GM21723 (cell line): ENCODE data around the gene PPP4C.
"Not testable (repeated sequence)": the region's sequence is repeated elsewhere in the genome, so short reads cannot be mapped to it uniquely, and the experiment has no call there.

ENCODE experiments used
- ATAC-seq: cut with Tn5 transposase; IDR thresholded peaks from one replicate; pipeline ENCODE4 v1.9.1; 2021; ENCODE audit warnings: mild to moderate bottlenecking, moderate library complexity; ENCODE audit not compliant: unreplicated experiment

The PPP4C gene

DNA sequence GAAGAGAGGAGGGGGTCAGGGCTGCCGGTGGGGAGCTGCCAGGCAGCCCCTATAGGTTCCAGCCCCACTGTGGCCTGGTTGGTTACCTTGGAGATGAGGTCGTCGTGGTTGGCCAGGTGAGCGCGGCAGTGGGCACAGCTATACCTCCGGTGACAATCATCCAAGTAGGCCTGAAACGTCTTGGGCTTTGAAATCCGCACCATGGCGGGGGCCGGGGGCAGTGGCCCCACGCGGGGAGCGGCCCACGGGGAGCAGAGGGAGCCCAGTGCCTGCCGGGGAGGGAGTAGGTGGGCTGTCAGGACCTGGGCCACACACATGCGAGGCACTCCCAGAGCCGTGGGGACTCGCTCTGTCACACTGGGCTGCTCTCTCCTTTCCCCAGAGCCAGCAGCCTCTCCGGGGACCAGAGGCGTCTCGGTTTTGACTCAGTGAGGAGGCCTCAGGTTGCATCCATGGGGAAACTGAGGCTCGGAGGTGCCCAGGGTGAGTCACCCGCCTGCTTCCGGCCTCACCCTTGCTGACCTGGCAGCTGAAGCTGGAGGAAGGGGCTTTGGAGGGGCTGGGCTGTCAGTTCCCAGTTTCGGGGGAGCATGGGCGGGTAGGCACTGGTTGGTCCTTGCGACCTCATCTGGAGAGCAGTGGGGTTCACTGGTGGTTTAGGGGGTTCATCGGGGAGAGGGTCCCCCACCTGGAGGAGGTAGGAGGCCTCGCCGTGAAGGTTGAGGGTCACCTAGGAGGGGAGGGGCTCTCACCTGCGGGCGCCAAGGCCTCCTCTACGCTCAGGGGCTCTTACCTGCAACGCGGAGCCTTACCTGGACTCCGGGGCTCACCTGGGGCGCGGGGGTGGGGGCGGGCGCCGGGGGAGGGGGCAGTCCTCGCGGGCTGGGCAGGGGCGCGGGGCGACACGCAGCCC is 19.6 kb downstream of the PPP4C start:
- no peak for ATAC-seq

DNA sequence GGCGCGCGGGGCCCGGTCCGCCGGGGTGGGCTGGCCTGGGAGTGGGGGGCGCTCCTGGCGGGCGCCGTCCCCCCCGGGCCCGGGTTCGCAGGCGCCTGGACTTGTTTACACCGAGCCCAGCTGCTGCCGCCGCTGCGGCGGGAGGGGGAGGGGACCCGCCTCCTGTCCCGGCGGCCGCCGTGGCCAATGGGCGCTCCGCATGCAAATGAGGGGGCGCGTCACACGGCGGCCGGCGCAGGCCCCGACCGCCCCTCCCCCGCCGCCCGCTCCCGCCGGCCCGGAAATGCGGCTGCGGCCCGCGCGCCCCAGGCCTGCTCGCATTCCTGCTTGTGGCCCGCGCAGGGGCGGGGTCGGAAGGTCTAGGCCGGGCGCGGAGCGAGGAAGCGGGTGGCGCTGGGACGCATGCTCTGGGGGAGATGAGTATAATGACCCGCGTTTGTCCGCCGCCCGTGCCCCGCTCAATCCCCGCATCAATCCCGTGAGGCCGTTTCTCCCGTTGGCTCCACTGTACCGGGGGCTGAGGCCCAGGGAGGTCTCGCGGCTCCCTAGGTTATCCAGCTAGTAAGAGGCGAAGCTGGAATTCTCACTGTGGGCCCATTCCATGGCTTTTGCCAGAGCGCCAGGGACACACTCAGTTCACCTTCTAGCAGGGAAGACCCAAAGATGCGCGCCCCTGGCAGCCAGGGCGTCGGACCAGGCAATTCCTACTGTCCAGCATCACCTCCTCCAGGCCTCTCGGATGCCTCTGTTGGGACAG is 20.5 kb downstream of the PPP4C start, which contains the start of gene YPEL3:
YPEL3 (minus strand) TSS at position 109 of the 757 bp plus-strand sequence. CDS start 731 bp downstream, outside the sequence.
- ATAC-seq = peak; percentile 43

DNA sequence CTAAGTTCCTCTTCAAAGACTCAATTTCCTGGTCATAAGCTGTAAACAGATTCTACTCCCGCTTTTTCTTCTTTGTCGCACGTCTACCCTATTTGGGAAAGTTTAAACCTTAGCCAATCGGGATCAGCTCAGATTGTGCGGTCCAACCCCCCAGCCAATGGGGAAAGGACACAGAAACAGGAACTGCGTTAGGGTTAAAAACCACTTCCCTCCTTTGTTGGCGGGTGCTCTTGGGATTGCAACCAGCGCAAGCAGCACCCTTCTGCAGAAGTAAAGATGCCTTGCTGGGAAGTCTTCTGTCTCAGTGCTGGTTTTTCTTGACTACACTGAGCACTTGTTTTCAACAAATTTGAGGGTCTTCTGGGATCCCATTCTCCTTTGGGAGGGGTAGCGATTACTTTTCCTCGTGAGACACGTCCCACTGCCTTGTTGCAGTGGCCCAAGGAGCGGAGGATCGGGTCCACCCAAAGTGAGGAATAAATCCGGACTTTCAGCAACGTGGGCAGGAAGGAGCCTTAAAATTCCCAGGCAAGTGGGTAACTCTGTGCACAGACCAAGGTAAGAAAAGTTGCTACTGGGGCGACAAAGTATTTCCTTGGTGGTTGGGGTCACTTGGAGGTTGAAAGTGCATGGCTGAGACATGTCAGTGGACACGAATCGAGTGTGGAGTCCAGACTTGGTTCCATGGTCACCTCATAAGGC is 21.2 kb downstream of the PPP4C start:
- ATAC-seq = no peak

DNA sequence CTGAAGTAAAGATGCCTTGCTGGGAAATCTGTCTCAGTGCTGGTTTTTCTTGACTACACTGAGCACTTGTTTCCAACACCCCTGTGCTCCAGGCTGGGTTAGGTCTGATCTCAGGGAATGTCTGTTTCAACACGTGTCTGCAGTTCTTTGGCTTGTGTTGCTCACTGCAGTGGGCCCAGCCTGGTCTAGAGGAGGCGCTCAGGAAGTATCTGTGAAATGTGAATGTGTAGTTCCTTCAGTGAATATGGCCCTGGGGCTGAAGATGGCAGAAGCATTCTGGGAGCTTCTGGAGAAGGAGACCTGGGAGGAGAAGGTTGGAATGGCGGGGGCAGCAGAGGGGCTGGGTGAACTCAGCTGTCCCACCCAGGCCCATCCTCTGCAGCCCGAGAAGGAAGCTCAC is 28.3 kb downstream of the PPP4C start:
- no peak for ATAC-seq

DNA sequence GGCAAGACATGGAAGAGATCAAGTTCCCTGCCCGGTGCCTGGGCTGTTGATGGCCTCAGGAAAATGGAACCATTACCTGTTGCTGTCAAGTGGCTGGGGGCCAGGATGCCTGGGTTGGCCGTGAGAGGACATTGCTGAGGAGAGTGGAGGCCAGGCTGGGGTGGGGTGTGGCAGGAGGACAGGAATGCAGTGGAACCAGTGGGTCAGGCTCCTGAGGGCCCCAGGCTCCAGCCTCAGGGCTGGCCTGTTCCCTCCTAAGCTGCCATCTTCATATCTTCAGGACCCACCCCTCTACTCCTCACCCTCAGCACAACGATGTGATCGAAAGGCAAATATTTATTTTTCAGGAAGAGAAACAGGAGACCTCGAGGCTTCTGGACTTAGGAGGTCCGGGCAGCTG is 28.7 kb downstream of the PPP4C start:
- ATAC-seq = no peak

DNA sequence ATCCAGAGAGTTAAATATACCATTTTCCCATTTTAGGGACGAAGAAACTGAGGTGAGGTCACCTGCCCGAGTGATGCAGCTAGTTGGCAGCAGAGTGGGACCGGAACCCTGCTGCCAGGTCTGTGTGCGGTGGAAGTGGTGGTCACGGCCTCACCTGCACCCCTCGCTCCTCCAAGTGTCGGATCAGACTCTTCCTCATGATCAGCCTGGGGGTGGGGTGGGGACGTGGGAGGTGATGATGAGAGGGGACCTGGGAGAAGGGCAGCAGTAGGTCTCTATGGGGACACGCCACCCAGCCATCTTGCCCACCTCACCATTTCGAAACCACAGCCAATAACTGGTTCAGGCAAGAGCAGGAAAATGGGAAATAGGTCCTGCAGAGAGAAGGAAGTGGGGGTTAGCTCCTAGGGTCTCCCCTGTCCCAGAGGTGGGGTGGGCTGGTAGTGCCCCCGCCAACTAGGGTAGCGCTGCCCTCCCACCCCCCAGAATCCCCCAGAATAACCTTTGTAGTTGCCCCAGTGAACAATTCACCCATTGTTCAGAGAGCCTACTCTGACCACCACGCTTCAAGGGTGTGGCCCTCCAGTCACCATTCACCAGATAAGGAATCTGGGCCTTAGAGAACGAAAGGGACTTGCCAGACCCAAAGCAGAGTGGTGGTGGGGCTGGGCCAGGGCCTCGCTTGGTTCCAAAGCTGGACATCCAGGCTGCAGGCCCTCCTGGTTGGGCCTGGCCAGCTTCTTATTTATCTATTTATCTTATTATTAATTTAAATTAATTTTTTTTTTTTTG is 32.5 kb downstream of the PPP4C start:
- ATAC-seq = no peak

DNA sequence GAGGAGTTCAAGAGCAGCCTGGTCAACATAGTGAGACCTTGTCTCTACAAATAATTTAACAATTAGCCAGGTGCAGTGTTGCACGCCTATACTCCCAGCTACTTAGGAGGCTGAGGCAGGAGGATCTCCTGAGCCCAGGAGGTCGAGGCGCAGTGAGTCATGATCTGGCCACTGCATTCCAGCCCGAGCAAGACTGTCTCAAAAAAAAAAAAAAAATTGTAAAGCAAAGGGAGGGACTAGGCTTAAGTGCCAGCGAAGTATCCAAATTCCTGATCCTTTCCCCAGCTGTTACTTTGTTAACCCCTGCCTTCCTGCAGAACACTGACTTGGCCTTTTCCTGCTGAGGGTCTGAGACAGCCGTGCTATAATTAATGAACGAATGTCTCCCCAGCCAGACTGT is 34.9 kb downstream of the PPP4C start:
- no peak for ATAC-seq

DNA sequence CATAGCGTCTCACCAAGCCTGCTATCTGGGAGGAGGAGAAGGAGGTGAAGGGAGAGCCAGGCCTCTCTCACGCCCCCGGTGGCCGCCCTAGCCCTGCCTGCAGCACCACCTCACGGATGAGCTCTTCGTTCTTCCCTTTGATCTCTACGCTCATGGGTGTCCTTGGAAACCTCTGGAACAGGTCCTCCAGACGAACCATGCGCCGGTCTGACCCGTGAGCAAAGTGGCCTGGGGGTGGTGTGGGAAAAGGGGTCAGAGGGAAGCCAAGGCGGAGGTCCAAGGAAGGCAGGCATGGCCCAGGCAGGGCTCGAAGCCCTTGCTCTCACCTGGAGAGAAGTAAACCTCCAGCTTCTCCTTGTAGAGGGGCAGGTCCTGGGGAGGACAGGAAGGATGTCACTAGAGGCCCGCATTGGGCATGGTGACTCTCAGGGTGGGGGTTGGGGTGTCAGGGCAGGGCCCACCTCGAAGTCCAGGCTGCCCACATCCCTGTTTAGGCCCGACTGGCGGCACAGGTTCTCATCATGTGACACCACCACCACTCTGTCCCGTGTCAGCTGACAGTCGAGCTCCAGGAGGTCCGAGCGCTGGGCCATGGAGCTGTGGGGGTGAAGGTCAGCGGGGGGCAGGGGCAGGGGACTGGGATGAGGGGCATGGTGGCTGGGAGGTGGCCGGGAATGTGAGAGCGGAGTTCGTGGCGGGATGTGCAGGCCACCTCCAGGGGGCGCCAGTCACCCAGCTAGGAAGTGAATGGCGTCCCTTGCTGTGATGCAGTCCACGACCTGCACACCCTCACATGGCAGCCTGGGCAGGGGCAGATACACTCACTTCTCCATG is 36.6 kb downstream of the PPP4C start:
- no peak for ATAC-seq

DNA sequence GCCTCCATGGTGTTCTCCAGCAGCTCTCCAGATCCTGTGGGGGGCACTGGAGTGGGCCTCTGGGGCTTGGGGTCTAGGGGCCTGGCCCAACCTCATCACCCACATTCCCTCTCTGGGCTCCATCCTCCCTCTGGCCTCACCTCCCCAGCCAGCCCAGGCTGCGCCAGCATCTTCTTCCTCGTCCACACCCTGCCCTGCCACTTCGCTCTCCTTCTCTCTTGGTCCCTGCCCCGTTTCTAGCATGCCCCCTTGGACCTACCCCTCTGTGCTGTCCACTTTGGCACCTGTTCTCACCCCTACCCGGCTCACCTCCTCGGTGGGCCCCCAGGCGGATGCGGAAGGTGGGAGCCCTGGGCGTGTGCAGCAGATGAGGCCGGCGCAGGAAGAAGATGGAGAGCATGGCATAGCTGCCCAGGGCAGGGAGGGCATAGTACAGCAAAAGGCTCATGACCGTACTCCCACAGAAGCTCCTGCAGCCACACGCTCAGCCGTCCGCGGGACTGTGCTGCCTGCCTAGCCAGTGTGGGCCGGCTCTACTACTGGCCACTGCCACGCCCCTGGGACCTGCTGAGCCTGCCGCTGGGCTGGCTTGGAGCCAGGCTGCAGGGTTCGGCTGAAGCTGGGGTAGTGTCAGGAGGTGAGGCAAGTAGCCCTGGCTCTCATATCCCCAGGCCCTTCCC is 37.4 kb downstream of the PPP4C start, which contains the start of gene GDPD3:
GDPD3 (minus strand) TSS at position 507 of the 680 bp plus-strand sequence; CDS start at position 448, 59 bp downstream.
- no peak for ATAC-seq

DNA sequence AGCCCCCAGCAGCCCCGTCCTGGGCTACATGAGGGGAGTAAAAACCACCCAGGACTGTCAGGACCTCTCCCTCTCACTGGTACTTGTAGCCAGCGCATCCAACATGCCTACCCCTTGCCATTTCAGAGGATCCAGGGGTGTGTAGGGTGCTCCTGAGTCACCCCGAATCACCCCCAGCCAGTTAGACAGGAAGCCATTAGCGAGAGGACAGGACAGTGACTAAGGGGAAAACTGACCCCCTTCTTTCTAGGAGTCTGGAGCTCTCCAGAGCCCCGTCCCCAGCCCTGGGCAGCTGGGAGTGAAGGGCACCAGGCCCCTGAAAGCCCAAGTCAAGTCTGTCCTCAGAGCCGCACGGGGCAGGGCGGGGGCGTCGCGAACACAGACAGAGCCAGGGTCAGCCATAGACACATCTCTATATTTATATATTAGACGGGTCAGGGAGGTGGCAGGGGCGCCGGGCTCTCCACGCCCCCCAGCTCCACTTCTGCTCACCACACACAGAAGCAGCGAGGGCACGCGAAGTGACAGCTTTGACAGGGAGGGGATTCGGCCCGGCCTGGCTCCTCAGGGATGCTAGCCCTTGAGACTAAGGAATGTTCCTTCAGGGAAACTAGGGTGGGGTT is 38.0 kb downstream of the PPP4C start:
- no peak for ATAC-seq

DNA sequence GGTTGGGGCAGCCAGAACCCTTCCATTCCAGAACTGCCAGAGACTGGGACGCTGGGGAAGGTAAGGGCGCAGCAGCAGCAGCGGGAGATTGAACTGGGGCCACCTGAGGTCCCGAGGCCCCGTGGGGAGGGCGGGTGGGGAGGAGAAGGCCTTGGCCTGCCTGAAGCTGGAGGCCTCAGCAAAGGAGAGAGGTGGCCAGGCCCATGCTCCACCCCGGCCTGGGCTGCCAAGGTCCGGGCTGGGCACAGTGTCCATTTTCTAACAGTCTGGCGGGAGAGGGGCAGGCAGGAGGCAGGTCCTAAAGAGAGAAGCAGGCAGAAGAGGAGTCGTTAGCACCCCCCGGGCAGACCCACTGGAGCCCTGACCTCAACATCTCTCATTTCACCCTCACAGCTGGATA is 38.6 kb downstream of the PPP4C start:
- ATAC-seq = no peak

DNA sequence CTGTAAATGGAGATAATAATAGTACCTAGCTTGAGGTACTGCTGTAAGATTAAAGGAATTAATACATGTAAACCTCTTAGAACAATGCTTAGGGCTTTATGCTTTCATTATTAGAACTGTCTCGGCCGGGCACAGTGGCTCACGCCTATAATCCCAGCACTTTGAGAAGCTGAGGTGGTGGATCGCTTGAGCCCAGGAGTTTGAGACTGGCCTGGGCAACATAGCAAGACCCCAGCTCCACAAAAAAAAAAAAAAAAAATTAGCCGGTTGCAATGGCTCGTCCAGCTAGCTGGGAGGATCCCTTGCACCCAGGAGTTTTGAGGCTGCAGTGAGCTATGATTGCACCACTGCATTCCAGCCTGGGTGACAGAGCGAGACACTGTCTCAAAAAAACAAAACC is 39.0 kb downstream of the PPP4C start:
- ATAC-seq = not testable (repeated sequence)

DNA sequence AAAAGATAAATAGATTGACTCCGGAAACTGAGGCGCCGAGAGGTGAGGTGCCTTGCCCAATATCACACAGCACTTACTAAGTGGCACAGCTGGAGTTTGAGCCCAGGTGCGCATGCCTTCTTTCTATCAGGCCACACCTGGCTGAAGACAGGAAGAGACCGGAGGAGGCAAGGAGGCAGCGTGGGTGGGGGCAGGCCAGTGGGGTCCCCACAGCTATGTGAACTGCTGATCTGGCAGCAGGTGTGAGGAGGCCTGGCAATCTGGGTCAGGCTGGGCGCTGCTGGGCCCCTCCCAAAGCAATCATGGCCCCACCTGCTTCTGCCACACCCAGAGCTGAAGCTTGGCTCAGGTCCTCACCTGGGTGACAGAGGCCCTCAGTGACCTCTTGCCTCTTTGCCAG is 39.4 kb downstream of the PPP4C start:
- ATAC-seq = no peak

DNA sequence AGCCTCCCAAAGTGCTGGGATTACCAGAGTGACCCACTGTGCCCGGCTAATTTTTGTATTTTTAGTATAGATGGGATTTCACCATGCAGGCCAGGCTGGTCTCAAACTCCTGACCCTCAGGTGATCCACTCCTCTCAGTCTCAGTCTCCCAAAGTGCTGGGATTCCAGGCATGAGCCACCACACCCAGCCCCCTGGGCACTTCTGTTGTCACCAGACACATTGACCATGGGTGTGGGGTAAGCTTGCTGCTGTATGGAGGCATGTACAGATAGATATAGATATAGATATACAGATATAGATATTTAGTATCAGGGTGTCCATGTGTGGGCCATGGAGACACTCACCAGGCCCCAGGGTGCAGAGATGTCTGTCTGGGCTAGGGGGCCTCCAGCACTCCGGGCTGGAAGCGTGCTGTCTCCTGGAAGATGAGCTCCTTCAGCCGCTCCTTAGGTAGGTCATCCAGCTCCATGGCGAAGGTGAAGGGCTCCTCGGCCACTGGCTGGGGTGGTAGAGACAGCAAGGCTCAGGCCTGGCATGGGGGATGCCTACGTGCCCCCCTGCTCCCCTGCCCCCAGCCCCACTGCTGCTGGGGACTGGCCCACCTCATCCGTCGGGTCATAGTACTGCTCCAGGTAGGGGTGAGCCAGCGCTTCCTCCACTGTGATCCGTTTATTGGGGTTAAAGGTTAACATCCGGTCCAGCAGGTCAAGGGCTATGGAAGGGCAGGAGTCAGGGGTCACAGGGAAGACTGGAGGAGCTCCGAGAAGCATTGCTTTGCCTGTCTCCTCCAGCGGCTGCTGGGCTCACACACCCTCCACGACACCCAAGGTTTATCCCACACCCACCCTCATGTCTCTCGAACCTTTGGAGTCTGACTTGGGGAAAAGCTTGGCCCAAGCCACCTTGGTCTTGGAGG is 40.8 kb downstream of the PPP4C start:
- ATAC-seq = no peak

DNA sequence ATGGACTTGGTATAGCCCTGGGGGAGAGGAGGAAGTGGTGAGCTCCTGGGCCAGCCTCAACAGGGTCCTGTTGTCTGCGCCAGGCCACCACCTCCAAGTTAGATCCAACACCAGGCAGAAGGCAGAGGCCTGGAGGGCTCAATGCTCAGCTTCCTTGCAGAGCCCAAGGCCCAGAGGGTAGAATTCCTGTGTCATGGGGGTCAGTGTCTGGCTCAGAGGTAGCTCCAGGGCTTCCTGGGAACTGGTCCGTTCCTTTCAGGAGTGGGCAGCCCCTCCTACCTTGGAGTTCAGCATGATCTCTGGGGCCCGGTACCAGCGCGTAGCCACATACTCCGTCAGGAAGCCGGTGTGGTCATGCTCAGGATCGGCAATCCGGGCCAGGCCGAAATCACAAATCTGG is 42.0 kb downstream of the PPP4C start:
- no peak for ATAC-seq

DNA sequence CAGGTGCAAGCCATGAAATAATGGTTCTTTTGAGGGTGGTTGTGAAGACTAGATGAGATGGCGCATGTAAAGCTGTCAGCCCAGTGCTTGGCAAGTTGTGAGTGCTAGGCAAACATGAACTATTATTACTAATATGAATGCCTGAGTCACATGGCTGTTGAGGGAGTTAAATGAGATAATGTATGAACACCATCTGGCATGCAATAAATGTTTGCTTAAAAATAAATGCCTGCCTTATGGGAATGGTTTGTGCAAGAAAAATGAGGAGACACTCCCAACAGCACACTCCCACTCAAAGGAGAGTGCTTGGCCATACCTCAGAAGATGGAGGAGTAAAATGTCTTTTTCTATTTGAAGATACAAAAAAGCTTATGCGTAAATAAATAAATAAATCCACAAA is 43.6 kb downstream of the PPP4C start:
- ATAC-seq = no peak

DNA sequence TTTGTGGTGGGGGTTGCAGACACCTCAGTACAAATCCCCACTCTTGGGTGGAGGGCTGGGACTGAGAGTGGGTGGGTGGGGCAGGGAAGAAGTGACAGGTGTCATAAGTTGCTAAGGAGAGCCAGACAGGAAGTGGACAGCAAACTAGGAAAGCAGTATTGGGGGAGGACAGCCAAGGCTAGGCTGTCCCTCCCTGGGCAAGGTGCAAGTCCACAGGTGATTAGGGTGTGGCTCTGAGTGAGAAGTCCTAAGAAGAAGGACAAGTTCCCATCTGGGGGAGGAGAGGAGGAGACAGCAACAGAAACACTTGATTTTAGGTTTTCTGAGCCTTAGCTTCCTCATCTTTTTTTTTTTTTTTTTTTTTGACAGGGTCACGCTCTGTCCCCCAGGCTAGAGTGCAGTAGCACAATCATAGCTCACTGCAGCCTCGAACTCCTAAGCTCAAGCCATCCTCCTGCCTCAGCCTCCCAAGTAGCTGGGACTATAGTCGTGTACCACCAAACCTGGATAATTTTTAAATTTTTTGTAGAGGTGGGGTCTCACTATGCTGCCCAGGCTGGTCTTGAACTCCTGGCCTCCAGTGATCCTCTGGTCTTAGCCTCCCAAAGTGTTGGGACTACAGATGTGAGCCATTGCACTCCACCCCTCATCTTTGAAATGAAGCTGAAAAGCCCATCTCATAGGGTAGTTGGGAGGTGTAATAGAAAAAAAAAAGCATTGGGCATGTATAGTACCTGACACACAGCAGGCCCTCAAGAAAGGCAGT is 44.7 kb downstream of the PPP4C start:
- ATAC-seq = no peak
